Immature natural killer cell (primary cell): ENCODE measurements around the gene GJA10. TPM values are rescaled to one million over a fixed set of nuclear protein-coding genes. Genes with fewer than 3 reads are reported as not detected.

Experiments used
- DNase-seq, 3 donors: peaks; one replicate each; pipeline ENCODE4 v3.0.0; 2022; ENCODE audit warnings: mixed read lengths in 1 of 3
- H3K27ac Mint-ChIP-seq, 6 donors: one replicate each; pipeline ENCODE4 v1.8.0; 2020; ENCODE audit warnings: mixed read lengths in 6 of 6, mild to moderate bottlenecking in 5 of 6, inconsistent platforms in 4 of 6, moderate library complexity in 3 of 6
- H3K27me3 Mint-ChIP-seq, 3 donors: one replicate each; pipeline ENCODE4 v1.8.0; 2020 to 2021; ENCODE audit warnings: low read depth in 3 of 3, mild to moderate bottlenecking in 3 of 3, mixed read lengths in 3 of 3, moderate library complexity in 3 of 3, inconsistent platforms in 1 of 3
- H3K36me3 Mint-ChIP-seq, 3 donors: one replicate each; pipeline ENCODE4 v1.8.0; 2020; ENCODE audit warnings: mixed read lengths in 3 of 3, inconsistent platforms in 2 of 3, mild to moderate bottlenecking in 2 of 3
- H3K4me1 Mint-ChIP-seq, 2 donors: one replicate each; pipeline ENCODE4 v1.8.0; 2020; ENCODE audit warnings: inconsistent platforms in 2 of 2, mild to moderate bottlenecking in 2 of 2, mixed read lengths in 2 of 2, moderate library complexity in 1 of 2
- H3K4me3 Mint-ChIP-seq, 5 donors: one replicate each; pipeline ENCODE4 v1.8.0; 2020; ENCODE audit warnings: mild to moderate bottlenecking in 5 of 5, mixed read lengths in 5 of 5, inconsistent platforms in 3 of 5, moderate library complexity in 3 of 5
- H3K9me3 Mint-ChIP-seq, 6 donors: one replicate each; pipeline ENCODE4 v1.8.0; 2020; ENCODE audit warnings: mild to moderate bottlenecking in 6 of 6, mixed read lengths in 6 of 6, inconsistent platforms in 4 of 6, moderate library complexity in 3 of 6
- polyA plus RNA-seq, 3 donors: library from polyadenylated mRNA; unstranded; fragments of 300-500 nt; fragmentation: Illumina TruSeq; gene quantifications; one replicate each; pipeline ENCODE4 v1.2.3, GENCODE V29; 2021

The GJA10 gene
- polyA plus RNA-seq, 3 donors from 2014 or later, result not detected

GRCh38 chr6:89927791-89928550 lies 33.7 kb downstream of the GJA10 start:
- no peak for DNase-seq
- peaks cover 20 to 32% of the 10 kb centered on the region in 2 donors for H3K4me1 Mint-ChIP-seq
- peaks cover 2 to 4% (median 2%) of the 10 kb centered on the region in 3 donors for H3K27me3 Mint-ChIP-seq
- no peaks in the 10 kb centered on the region for H3K9me3 Mint-ChIP-seq
- H3K27ac Mint-ChIP-seq, result peak overlapping the region in 4 of 6 donors; percentile 18 to 26 (median 20)
- H3K4me3 Mint-ChIP-seq, result no peak overlapping the region
- H3K36me3 Mint-ChIP-seq, result peaks cover 9 to 26% (median 13%) of the 10 kb centered on the region in 3 donors

GRCh38 chr6:89928604-89929003 lies 34.3 kb downstream of the GJA10 start:
- Mint-ChIP-seq H3K4me3 (no peak overlapping the region), H3K4me1 (peaks cover 20 to 32% of the 10 kb centered on the region in 2 donors), H3K36me3 (peaks cover 14 to 32% (median 19%) of the 10 kb centered on the region in 3 donors), H3K27ac (peak overlapping the region in 1 of 6 donors; percentile 26), H3K9me3 (no peaks in the 10 kb centered on the region), H3K27me3 (peaks cover 2 to 4% (median 2%) of the 10 kb centered on the region in 3 donors)
- no peak for DNase-seq

GRCh38 chr6:89930789-89931188 lies 36.5 kb downstream of the GJA10 start:
- Mint-ChIP-seq H3K9me3 (no peaks in the 10 kb centered on the region), H3K27ac (no peak overlapping the region), H3K4me1 (peaks cover 15 to 26% of the 10 kb centered on the region in 2 donors), H3K36me3 (peaks cover 19 to 44% (median 19%) of the 10 kb centered on the region in 3 donors), H3K4me3 (no peak overlapping the region), H3K27me3 (peaks cover 0 to 2% (median 0%) of the 10 kb centered on the region in 3 donors)
- no peak for DNase-seq

- Mint-ChIP-seq H3K36me3 (peaks cover 24 to 52% (median 27%) of the 10 kb centered on the region in 3 donors), H3K27me3 (peaks cover 0 to 2% (median 0%) of the 10 kb centered on the region in 3 donors), H3K9me3 (no peaks in the 10 kb centered on the region), H3K27ac (no peak overlapping the region), H3K4me1 (peaks cover 7 to 13% of the 10 kb centered on the region in 2 donors), H3K4me3 (no peak overlapping the region)
- DNase-seq, result no peak
These were observed 38.1 kb downstream of the GJA10 start for GRCh38 chr6:89932245-89932802.

GRCh38 chr6:89934685-89935366 lies 40.6 kb downstream of the GJA10 start:
- no peak overlapping the region for H3K4me3 Mint-ChIP-seq
- H3K27me3 Mint-ChIP-seq, result peaks cover 0 to 2% (median 0%) of the 10 kb centered on the region in 3 donors
- DNase-seq, result no peak
- no peak overlapping the region for H3K27ac Mint-ChIP-seq
- H3K9me3 Mint-ChIP-seq, result no peaks in the 10 kb centered on the region
- H3K4me1 Mint-ChIP-seq, result peaks cover 3 to 5% of the 10 kb centered on the region in 2 donors
- H3K36me3 Mint-ChIP-seq, result peaks cover 21 to 42% (median 24%) of the 10 kb centered on the region in 3 donors

- peaks cover 5 to 8% of the 10 kb centered on the region in 2 donors for H3K4me1 Mint-ChIP-seq
- H3K4me3 Mint-ChIP-seq, result no peak overlapping the region
These were observed 41.9 kb downstream of the GJA10 start for GRCh38 chr6:89936177-89936576.

GRCh38 chr6:89938014-89938413 lies 43.7 kb downstream of the GJA10 start:
- DNase-seq, result no peak
- Mint-ChIP-seq H3K9me3 (no peaks in the 10 kb centered on the region), H3K4me3 (no peak overlapping the region), H3K27ac (no peak overlapping the region), H3K4me1 (peaks cover 5 to 8% of the 10 kb centered on the region in 2 donors), H3K36me3 (peaks cover 13 to 29% (median 15%) of the 10 kb centered on the region in 3 donors), H3K27me3 (peaks cover 0 to 2% (median 0%) of the 10 kb centered on the region in 3 donors)

More at GRCh38 chr6:89936177-89936576, 41.9 kb downstream of the GJA10 start:
- peak overlapping the region in 1 of 6 donors; percentile 4 for H3K27ac Mint-ChIP-seq
- DNase-seq, result no peak
- H3K27me3 Mint-ChIP-seq, result peaks cover 0 to 2% (median 0%) of the 10 kb centered on the region in 3 donors
- H3K9me3 Mint-ChIP-seq, result no peaks in the 10 kb centered on the region
- peaks cover 19 to 43% (median 24%) of the 10 kb centered on the region in 3 donors for H3K36me3 Mint-ChIP-seq

- Mint-ChIP-seq H3K9me3 (no peaks in the 10 kb centered on the region), H3K4me3 (no peak overlapping the region), H3K27me3 (peaks cover 0 to 3% (median 0%) of the 10 kb centered on the region in 3 donors), H3K27ac (no peak overlapping the region), H3K36me3 (peaks cover 8 to 21% (median 10%) of the 10 kb centered on the region in 3 donors), H3K4me1 (peaks cover 5 to 8% of the 10 kb centered on the region in 2 donors)
- no peak for DNase-seq
These were observed 44.9 kb downstream of the GJA10 start for GRCh38 chr6:89939144-89939543.

- H3K4me1 Mint-ChIP-seq, result peaks cover 8 to 16% of the 10 kb centered on the region in 2 donors
- H3K4me3 Mint-ChIP-seq, result no peak overlapping the region
- peaks cover 6 to 13% (median 12%) of the 10 kb centered on the region in 3 donors for H3K36me3 Mint-ChIP-seq
- no peaks in the 10 kb centered on the region for H3K9me3 Mint-ChIP-seq
- peak overlapping the region in 3 of 6 donors; percentile 15 to 71 (median 60) for H3K27ac Mint-ChIP-seq
- peak; percentile 64 to 72 (median 69) for DNase-seq
- H3K27me3 Mint-ChIP-seq, result peaks cover 0 to 3% (median 0%) of the 10 kb centered on the region in 3 donors
These were observed 46.2 kb downstream of the GJA10 start for GRCh38 chr6:89940225-89941027.

GRCh38 chr6:89941031-89941762 lies 46.9 kb downstream of the GJA10 start:
- Mint-ChIP-seq H3K9me3 (no peaks in the 10 kb centered on the region), H3K4me1 (peaks cover 8 to 16% of the 10 kb centered on the region in 2 donors), H3K27me3 (peaks cover 0 to 3% (median 0%) of the 10 kb centered on the region in 3 donors), H3K36me3 (peaks cover under 1 to 8% (median 7%) of the 10 kb centered on the region in 3 donors), H3K27ac (peak overlapping the region in 3 of 6 donors; percentile 26 to 76 (median 71)), H3K4me3 (no peak overlapping the region)
- no peak for DNase-seq

- H3K4me1 Mint-ChIP-seq, result peaks cover 8 to 16% of the 10 kb centered on the region in 2 donors
- H3K36me3 Mint-ChIP-seq, result peaks cover 0 to 5% (median 4%) of the 10 kb centered on the region in 3 donors
- H3K4me3 Mint-ChIP-seq, result no peak overlapping the region
- peak overlapping the region in 2 of 6 donors; percentile 26 to 76 for H3K27ac Mint-ChIP-seq
- H3K27me3 Mint-ChIP-seq, result peaks cover 0 to 3% (median 0%) of the 10 kb centered on the region in 3 donors
- no peaks in the 10 kb centered on the region for H3K9me3 Mint-ChIP-seq
- DNase-seq, result no peak
These were observed 47.7 kb downstream of the GJA10 start for GRCh38 chr6:89941763-89942497.

GRCh38 chr6:89942601-89943000 lies 48.3 kb downstream of the GJA10 start:
- peaks cover 0 to 3% (median 0%) of the 10 kb centered on the region in 3 donors for H3K27me3 Mint-ChIP-seq
- H3K36me3 Mint-ChIP-seq, result peaks cover 0 to 10% (median 4%) of the 10 kb centered on the region in 3 donors
- H3K4me3 Mint-ChIP-seq, result no peak overlapping the region
- H3K27ac Mint-ChIP-seq, result peak overlapping the region in 1 of 6 donors; percentile 47
- no peaks in the 10 kb centered on the region for H3K9me3 Mint-ChIP-seq
- no peak for DNase-seq
- H3K4me1 Mint-ChIP-seq, result peaks cover 8 to 16% of the 10 kb centered on the region in 2 donors
